GM12878 (cell line): ENCODE results near the gene SPATA9. TPM values are rescaled to one million over a fixed set of nuclear protein-coding genes. Genes with fewer than 3 reads are reported as not detected.
"Not testable (repeated sequence)": the region's sequence is repeated elsewhere in the genome, so short reads cannot be mapped to it uniquely, and the experiment has no call there.

Experiments used
- ATAC-seq: fragments of 200-7000 bp; cut with Tn5 transposase; 3 replicates; pipeline ENCODE4 v1.9.1; 2020; ENCODE audit warnings: mild to moderate bottlenecking, moderate library complexity
- BruUV-seq: library from RNA; stranded (reverse); fragments of 400-500 nt; replicated peaks from 2 replicates; lab custom pipeline; 2021; lab: Mats Ljungman, UMichigan
- CTCF ChIA-PET: fragments of 300-600 bp; sonication (Branson Sonifier 250); formaldehyde crosslinking; extraction: SDS; loops from one replicate; lab custom pipeline; 2021; ENCODE audit warnings: inconsistent platforms; lab: Yijun Ruan, JAX
- POLR2A ChIA-PET: fragments of 350-600 bp; formaldehyde crosslinking; extraction: SDS; loops from one replicate; lab custom pipeline; 2021; ENCODE audit warnings: inconsistent platforms; lab: Charles Lee
- RAD21 ChIA-PET: fragments of 300-600 bp; sonication (Branson Sonifier 250); formaldehyde crosslinking; loops from one replicate; lab custom pipeline; 2023; ENCODE audit warnings: antibody characterized with exemption; ENCODE audit not compliant: unreplicated experiment; lab: Charles Lee
- SMC1A ChIA-PET: fragments of 300-600 bp; sonication (Branson Sonifier 250); formaldehyde crosslinking; loops from one replicate; lab custom pipeline; 2023; ENCODE audit not compliant: unreplicated experiment, uncharacterized antibody; lab: Charles Lee
- DNase-seq: peaks from one replicate; pipeline ENCODE4 v3.0.0-alpha.2; 2011; ENCODE audit warnings: low read depth, low spot score
- FAIRE-seq: peaks from 3 replicates; lab custom pipeline; 2011; peaks lifted over from hg19 to GRCh38; lab: Jason Lieb, UNC
- H2AFZ ChIP-seq: 2 replicates; pipeline ENCODE4 v1.6.0; 2011; ENCODE audit warnings: low read depth, low read length, control low read depth; ENCODE audit not compliant: control insufficient read depth
- H3K27ac ChIP-seq: 2 replicates; pipeline ENCODE4 v1.5.1; 2011; ENCODE audit warnings: control low read depth; ENCODE audit not compliant: control insufficient read depth, insufficient read depth
- H3K27me3 ChIP-seq, 2 experiments: replicated peaks in 1 of 2; 2 replicates each; pipeline versions ENCODE4 v1.6.0 to v1.6.1; 2011; ENCODE audit warnings: low read length in 1 of 2; ENCODE audit not compliant: control insufficient read depth in 2 of 2, insufficient read depth in 2 of 2
- H3K36me3 ChIP-seq, 2 experiments: 2 replicates each; pipeline ENCODE4 v1.5.1; 2011; ENCODE audit warnings: low read length in 1 of 2; ENCODE audit not compliant: control insufficient read depth in 2 of 2, insufficient read depth in 2 of 2
- H3K4me1 ChIP-seq: 2 replicates; pipeline ENCODE4 v1.6.1; 2011; ENCODE audit warnings: mild to moderate bottlenecking, low read length, moderate library complexity, mixed read lengths; ENCODE audit not compliant: control insufficient read depth, insufficient read depth
- H3K4me2 ChIP-seq: 2 replicates; pipeline ENCODE4 v1.6.0; 2011; ENCODE audit warnings: control low read depth; ENCODE audit not compliant: control insufficient read depth, insufficient read depth
- H3K4me3 ChIP-seq: fragments of 200-600 bp; sonication (generic); 2 replicates; pipeline ENCODE4 v1.5.1; 2016
- H3K79me2 ChIP-seq: 2 replicates; pipeline ENCODE4 v1.6.0; 2011; ENCODE audit warnings: low read length; ENCODE audit not compliant: control insufficient read depth, insufficient read depth
- H3K9ac ChIP-seq: 2 replicates; pipeline ENCODE4 v1.8.0; 2011; ENCODE audit warnings: low read length, control low read depth, mixed read lengths; ENCODE audit not compliant: control insufficient read depth, insufficient read depth
- H3K9me3 ChIP-seq: replicated peaks from 3 replicates; pipeline ENCODE4 v1.5.1; 2011; ENCODE audit warnings: mild to moderate bottlenecking, low read length; ENCODE audit not compliant: control insufficient read depth, insufficient read depth
- H4K20me1 ChIP-seq: 2 replicates; pipeline ENCODE4 v1.6.0; 2011; ENCODE audit not compliant: control insufficient read depth, insufficient read depth
- BMI1 ChIP-seq: fragments of 450-650 bp; IDR thresholded peaks from 2 replicates; pipeline ENCODE4 v1.6.1; 2016; ENCODE audit warnings: mild to moderate bottlenecking, moderate library complexity, borderline replicate concordance
- CBFB ChIP-seq: IDR thresholded peaks from 2 replicates; pipeline ENCODE4 v1.6.1; 2016; ENCODE audit warnings: antibody characterized with exemption, low read depth
- CBX5 ChIP-seq: sonication (generic); IDR thresholded peaks from 2 replicates; pipeline ENCODE4 v1.6.1; 2016; ENCODE audit warnings: low read depth, moderate library complexity, mild to moderate bottlenecking, inconsistent platforms
- CREB1 ChIP-seq: IDR thresholded peaks from 2 replicates; pipeline ENCODE4 v1.6.1; 2012; ENCODE audit warnings: low read depth, mild to moderate bottlenecking, inconsistent platforms
- RCOR1 ChIP-seq: conservative IDR thresholded peaks from 2 replicates; pipeline ENCODE4 v1.6.1; 2012; ENCODE audit warnings: low read depth, low read length, improper control_type of control experiment
- SMAD1 ChIP-seq: fragments of 450-650 bp; IDR thresholded peaks from 2 replicates; pipeline ENCODE4 v1.6.1; 2018; ENCODE audit warnings: mild to moderate bottlenecking, low read depth; ENCODE audit not compliant: partially characterized antibody
- SREBF1 ChIP-seq: IDR thresholded peaks from 2 replicates; pipeline ENCODE4 v1.6.1; 2012; ENCODE audit warnings: mild to moderate bottlenecking, low read length
- WRNIP1 ChIP-seq: IDR thresholded peaks from 2 replicates; pipeline ENCODE4 v1.6.1; 2011; ENCODE audit warnings: low read depth, low read length, improper control_type of control experiment, borderline replicate concordance
- WGBS: methylation state at CpG from one replicate; pipeline ENCODE4 v1.1.6; 2016; ENCODE audit warnings: low lambda C conversion rate; ENCODE audit not compliant: insufficient replicate concordance, insufficient coverage; ENCODE audit errors: missing lambda C conversion rate; 5-methylcytosine and 5-hydroxymethylcytosine counted together
- in situ Hi-C: fragments of 300-500 bp; cut with MboI; formaldehyde crosslinking; loops from 9 replicates; pipeline ENCODE4 v1.14.3; 2018; ENCODE audit warnings: mixed read lengths
- intact Hi-C: fragments of 100-400 bp; cut with micrococcal nuclease; formaldehyde crosslinking; loops from one replicate; pipeline ENCODE4 v1.14.2; 2022; ENCODE audit not compliant: unreplicated experiment
- polyA plus RNA-seq, 11 experiments: library from polyadenylated mRNA; depleted of rRNA in 4 of 11; unstranded in 6 of 11; stranded (reverse) in 5 of 11; fragments of >200 nt; fragmentation: Nextera tagmentation in 4 of 11; fragmentation: Illumina TruSeq in 1 of 11; extraction: Ambion mirVana in 4 of 11; extraction: Trizol in 1 of 11; gene quantifications; 1 replicate in 1 of 11; 2 replicates in 10 of 11; pipeline versions ENCODE4 v1.2.1 to v1.2.3, GENCODE V29; 2011 to 2016; ENCODE audit warnings: inconsistent platforms in 2 of 11, missing spikeins in 2 of 11, low read depth in 1 of 11
- total RNA-seq, 4 experiments: library from RNA; depleted of rRNA in 3 of 4; stranded (reverse); fragments of >200 nt in 3 of 4; fragmentation: Illumina TruSeq in 1 of 4; extraction: Trizol in 1 of 4; gene quantifications; 2 replicates each; pipeline versions ENCODE4 v1.2.1 to v1.2.3, GENCODE V29; 2013 to 2021
- TF ChIP-seq, protein P1 (sequence below): fragments of 450-650 bp; formaldehyde crosslinking; IDR thresholded peaks from 2 replicates; pipeline ENCODE4 v1.4.0; 2020; ENCODE audit warnings: mild to moderate bottlenecking, moderate library complexity

The SPATA9 gene
- total and polyA plus RNA-seq, 10 of the 15 experiments (the other 5 are each of a cell fraction or from before 2014, with no cell fraction given): 0.11 to 0.49 (median 0.16) TPM; not detected in 1

DNA sequence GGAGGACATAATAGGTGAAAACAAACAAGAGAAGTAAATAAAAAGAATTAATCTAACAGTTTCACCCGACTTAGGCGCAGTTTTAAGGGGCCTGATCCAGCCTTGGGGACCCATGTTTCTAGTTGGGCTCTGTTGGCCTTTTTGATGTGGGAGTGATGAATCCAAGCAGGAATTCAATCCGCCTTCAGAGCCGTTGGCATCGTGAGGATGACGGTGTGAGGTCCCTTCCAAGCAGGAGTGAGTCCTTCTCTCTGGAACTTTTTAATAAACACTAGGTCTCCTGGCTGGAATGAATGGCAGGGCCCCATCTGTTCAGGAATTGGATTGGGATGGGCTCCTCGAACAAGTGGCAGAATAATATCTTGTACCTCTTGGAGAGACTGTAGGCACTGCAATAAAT is 26.1 kb upstream of the SPATA9 start (continued):
- no peak for TF ChIP-seq CREB1

DNA sequence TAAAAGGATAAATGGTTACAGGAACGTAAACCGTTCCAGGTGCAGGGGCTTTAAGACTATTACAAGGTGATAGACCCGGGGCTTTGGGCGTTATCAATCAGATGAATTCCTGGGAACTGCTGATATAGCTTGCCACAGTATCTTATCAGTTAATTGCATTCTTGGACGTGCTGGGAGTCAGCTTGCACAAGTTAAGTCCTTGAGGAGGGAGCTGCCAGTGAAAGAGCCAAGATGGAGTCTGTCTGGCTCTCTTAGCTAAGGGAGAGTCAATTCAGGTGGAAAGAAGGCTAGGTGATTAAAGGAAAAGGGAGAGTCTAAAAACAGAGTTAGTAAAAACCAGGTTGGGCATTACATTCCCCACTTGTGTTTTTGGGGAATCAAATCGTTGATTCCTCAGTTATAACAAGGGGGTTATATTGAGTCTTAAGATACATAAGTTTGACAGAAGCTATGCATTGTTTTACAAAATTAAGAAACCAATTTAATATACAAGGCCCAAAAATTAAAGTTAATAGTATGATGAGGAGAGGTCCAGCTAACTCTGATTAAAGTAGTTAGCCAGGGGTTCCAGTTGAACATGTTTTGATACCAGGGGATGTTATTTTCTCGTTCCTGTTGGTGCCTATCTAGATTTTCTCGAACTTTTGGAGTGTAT is 24.9 kb upstream of the SPATA9 start:
- POLR2A ChIA-PET: interaction anchor here (1.0 kb wide), 1 partner anchor 10 kb away, joined by 4 read pairs; no protein-coding TSS in a partner anchor
- H3K9me3 ChIP-seq, H3K9ac ChIP-seq, intact Hi-C loops, H3K79me2 ChIP-seq, H3K27ac ChIP-seq, H3K27me3 ChIP-seq, in situ Hi-C loops, ATAC-seq, BruUV-seq, DNase-seq, H2AFZ ChIP-seq, H3K4me3 ChIP-seq, H4K20me1 ChIP-seq, CTCF ChIA-PET, H3K4me1 ChIP-seq, RAD21 ChIA-PET, FAIRE-seq, H3K36me3 ChIP-seq, H3K4me2 ChIP-seq: not testable (repeated sequence)
- SMC1A ChIA-PET: interaction anchor here (1.0 to 1.5 kb wide), 3 partner anchors 27 to 145 kb away, joined by 3 read pairs; no protein-coding TSS in a partner anchor
- WGBS: 61% methylated on average over 8 of the region's 8 CpGs

DNA sequence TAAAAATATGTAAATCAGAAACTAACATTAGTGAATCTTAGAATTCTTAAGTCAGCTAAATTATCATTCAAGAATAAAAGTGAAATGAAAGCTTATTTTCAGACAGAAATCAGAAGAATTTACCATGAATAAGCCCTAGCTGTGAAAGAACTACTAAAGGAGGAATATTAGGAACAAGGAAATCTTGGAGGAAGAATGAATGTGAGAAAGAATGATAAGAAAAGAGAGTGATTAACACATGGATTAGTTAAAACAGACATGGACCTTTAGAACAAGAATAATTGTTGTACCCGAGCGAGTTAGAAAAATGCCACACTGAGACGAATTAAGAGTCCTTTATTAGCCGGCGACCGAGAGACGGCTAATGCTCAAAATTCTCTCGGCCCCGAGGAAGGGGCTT is 24.3 kb upstream of the SPATA9 start:
- ChIA-PET CTCF (no interaction called here), POLR2A (interaction anchor here (1.0 kb wide), 1 partner anchor 9 kb away, joined by 4 read pairs; no protein-coding TSS in a partner anchor), RAD21 (no interaction called here), SMC1A (interaction anchor here (1.0 to 1.5 kb wide), 3 partner anchors 27 to 145 kb away, joined by 3 read pairs; no protein-coding TSS in a partner anchor)
- ATAC-seq: no peak
- Histone ChIP-seq H3K36me3 (no peaks in the 10 kb centered on the region), H3K27ac (no peak overlapping the region), H2AFZ (no peak overlapping the region), H4K20me1 (no peaks in the 10 kb centered on the region), H3K79me2 (no peaks in the 10 kb centered on the region), H3K4me1 (no peaks in the 10 kb centered on the region), H3K9ac (no peak overlapping the region), H3K4me2 (no peak overlapping the region), H3K27me3 (no peaks in the 10 kb centered on the region), H3K4me3 (no peak overlapping the region), H3K9me3 (no peaks in the 10 kb centered on the region)
- in situ Hi-C loops: no loop called here
- BruUV-seq: no TSS peak
- no peak for DNase-seq
- intact Hi-C loops: no loop called here
- FAIRE-seq: no peak
- 85% methylated on average over 9 of the region's 9 CpGs for WGBS
- TF ChIP-seq SREBF1 (no peak), SMAD1 (no peak), CBFB (no peak), RCOR1 (no peak), CBX5 (no peak), BMI1 (no peak), WRNIP1 (no peak)
- TF ChIP-seq, protein P1, sequence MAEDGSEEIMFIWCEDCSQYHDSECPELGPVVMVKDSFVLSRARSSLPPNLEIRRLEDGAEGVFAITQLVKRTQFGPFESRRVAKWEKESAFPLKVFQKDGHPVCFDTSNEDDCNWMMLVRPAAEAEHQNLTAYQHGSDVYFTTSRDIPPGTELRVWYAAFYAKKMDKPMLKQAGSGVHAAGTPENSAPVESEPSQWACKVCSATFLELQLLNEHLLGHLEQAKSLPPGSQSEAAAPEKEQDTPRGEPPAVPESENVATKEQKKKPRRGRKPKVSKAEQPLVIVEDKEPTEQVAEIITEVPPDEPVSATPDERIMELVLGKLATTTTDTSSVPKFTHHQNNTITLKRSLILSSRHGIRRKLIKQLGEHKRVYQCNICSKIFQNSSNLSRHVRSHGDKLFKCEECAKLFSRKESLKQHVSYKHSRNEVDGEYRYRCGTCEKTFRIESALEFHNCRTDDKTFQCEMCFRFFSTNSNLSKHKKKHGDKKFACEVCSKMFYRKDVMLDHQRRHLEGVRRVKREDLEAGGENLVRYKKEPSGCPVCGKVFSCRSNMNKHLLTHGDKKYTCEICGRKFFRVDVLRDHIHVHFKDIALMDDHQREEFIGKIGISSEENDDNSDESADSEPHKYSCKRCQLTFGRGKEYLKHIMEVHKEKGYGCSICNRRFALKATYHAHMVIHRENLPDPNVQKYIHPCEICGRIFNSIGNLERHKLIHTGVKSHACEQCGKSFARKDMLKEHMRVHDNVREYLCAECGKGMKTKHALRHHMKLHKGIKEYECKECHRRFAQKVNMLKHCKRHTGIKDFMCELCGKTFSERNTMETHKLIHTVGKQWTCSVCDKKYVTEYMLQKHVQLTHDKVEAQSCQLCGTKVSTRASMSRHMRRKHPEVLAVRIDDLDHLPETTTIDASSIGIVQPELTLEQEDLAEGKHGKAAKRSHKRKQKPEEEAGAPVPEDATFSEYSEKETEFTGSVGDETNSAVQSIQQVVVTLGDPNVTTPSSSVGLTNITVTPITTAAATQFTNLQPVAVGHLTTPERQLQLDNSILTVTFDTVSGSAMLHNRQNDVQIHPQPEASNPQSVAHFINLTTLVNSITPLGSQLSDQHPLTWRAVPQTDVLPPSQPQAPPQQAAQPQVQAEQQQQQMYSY (CRISPR knock-in tag): no peak
